Panc1 (cell line): Measurements from ENCODE around the gene IRF2. TPM values are rescaled to one million over a fixed set of nuclear protein-coding genes. Genes with fewer than 3 reads are reported as not detected.

ENCODE experiments used
- ATAC-seq: fragments of 200-7000 bp; cut with Tn5 transposase; 2 replicates; pipeline ENCODE4 v1.9.1; 2020; ENCODE audit warnings: mild to moderate bottlenecking, moderate library complexity
- BruUV-seq: library from RNA; stranded (reverse); fragments of 400-500 nt; replicated peaks from 2 replicates; lab custom pipeline; 2021; lab: Mats Ljungman, UMichigan
- CTCF ChIA-PET: fragments of 300-600 bp; sonication (Branson Sonifier 250); formaldehyde crosslinking; loops from one replicate; lab custom pipeline; 2022; ENCODE audit warnings: antibody characterized with exemption; lab: Charles Lee
- POLR2A ChIA-PET: fragments of 300-600 bp; sonication (Branson Sonifier 250); formaldehyde crosslinking; loops from one replicate; lab custom pipeline; 2022; ENCODE audit warnings: antibody characterized with exemption; lab: Charles Lee
- DNase-seq: peaks from one replicate; pipeline ENCODE4 v3.0.0-alpha.2; 2010; ENCODE audit warnings: low read depth, low spot score
- H3K27ac ChIP-seq: 2 replicates; pipeline ENCODE4 v1.5.1; 2011; ENCODE audit warnings: mild to moderate bottlenecking, low read length, inconsistent platforms
- H3K27me3 ChIP-seq: fragments of 200-500 bp; sonication (Bioruptor generic); 2 replicates; pipeline ENCODE4 v1.6.0; 2014; ENCODE audit warnings: low read length, inconsistent platforms; ENCODE audit not compliant: control insufficient read depth, insufficient read depth
- H3K36me3 ChIP-seq: fragments of 200-500 bp; sonication (Bioruptor generic); 2 replicates; pipeline ENCODE4 v1.5.1; 2014; ENCODE audit warnings: inconsistent platforms, mild to moderate bottlenecking, low read length, moderate library complexity; ENCODE audit not compliant: control insufficient read depth, insufficient read depth
- H3K4me1 ChIP-seq: 2 replicates; pipeline ENCODE4 v1.5.1; 2011; ENCODE audit warnings: inconsistent platforms, mild to moderate bottlenecking, low read length, moderate library complexity; ENCODE audit not compliant: control insufficient read depth, insufficient read depth
- H3K4me3 ChIP-seq, 2 experiments: 2 replicates each; pipeline ENCODE4 v1.5.1; 2011 to 2012; ENCODE audit warnings: low read depth in 2 of 2, low read length in 2 of 2, mild to moderate bottlenecking in 2 of 2, inconsistent platforms in 1 of 2, moderate library complexity in 1 of 2
- H3K9me3 ChIP-seq: fragments of 200-500 bp; sonication (Bioruptor generic); 2 replicates; pipeline ENCODE4 v1.5.1; 2014; ENCODE audit warnings: low read depth, mild to moderate bottlenecking, inconsistent platforms, low read length, moderate library complexity; ENCODE audit not compliant: control insufficient read depth, insufficient read depth
- CTCF ChIP-seq: fragments of 450-650 bp; IDR thresholded peaks from 2 replicates; pipeline ENCODE4 v1.5.1; 2017; ENCODE audit warnings: mild to moderate bottlenecking
- POLR2AphosphoS5 ChIP-seq: IDR thresholded peaks from 2 replicates; pipeline ENCODE4 v1.6.1; 2012; ENCODE audit warnings: mild to moderate bottlenecking, low read depth, low read length, moderate library complexity
- REST ChIP-seq, 2 experiments: IDR thresholded peaks; 2 replicates each; pipeline ENCODE4 v1.6.1; 2011 to 2012; ENCODE audit warnings: low read depth in 2 of 2, control low read depth in 1 of 2, low read length in 1 of 2, mild to moderate bottlenecking in 1 of 2, moderate library complexity in 1 of 2; ENCODE audit not compliant: insufficient read depth in 1 of 2
- SIN3A ChIP-seq: IDR thresholded peaks from 2 replicates; pipeline ENCODE4 v1.6.1; 2012; ENCODE audit warnings: low read depth, mild to moderate bottlenecking, low read length, moderate library complexity, borderline replicate concordance; ENCODE audit not compliant: insufficient read depth
- TCF7L2 ChIP-seq: IDR thresholded peaks from 2 replicates; pipeline ENCODE4 v1.6.1; 2011; ENCODE audit warnings: mild to moderate bottlenecking, low read depth, low read length, inconsistent platforms
- in situ Hi-C: cut with HindIII; loops from 2 replicates; pipeline ENCODE4 v1.10.0; 2016; ENCODE audit warnings: low sequenced_read_pairs, low pct_unique_long_range_greater_than_20kb
- intact Hi-C: fragments of 100-400 bp; cut with micrococcal nuclease; formaldehyde crosslinking; loops from one replicate; pipeline ENCODE4 v1.10.0; 2022; ENCODE audit not compliant: unreplicated experiment
- total RNA-seq: library from RNA; stranded (reverse); gene quantifications from one replicate; pipeline ENCODE4 v1.2.1, GENCODE V29; 2021; ENCODE audit not compliant: unreplicated experiment

IRF2 gene
- total RNA-seq, 1 experiment from 2014 or later: 16.2 TPM

GRCh38 chr4:184350964-184351363 is 123.4 kb downstream of the IRF2 start:
- no peaks in the 10 kb centered on the region for H3K9me3 ChIP-seq
- ATAC-seq: no peak
- POLR2A ChIA-PET: interaction anchor here (0.6 kb wide), 1 partner anchor 51 kb away, joined by 7 read pairs; no protein-coding TSS in a partner anchor
- in situ Hi-C loops: no loop called here
- H3K4me3 ChIP-seq: no peak overlapping the region
- DNase-seq: no peak
- H3K27ac ChIP-seq: no peak overlapping the region
- intact Hi-C loops: no loop called here
- CTCF ChIA-PET: no interaction called here
- no peaks in the 10 kb centered on the region for H3K4me1 ChIP-seq
- no peaks in the 10 kb centered on the region for H3K36me3 ChIP-seq
- TF ChIP-seq SIN3A (no peak), POLR2AphosphoS5 (no peak), TCF7L2 (no peak), CTCF (no peak), REST (IDR thresholded peaks at IDR 0.05; ENCODE audit: insufficient read depth in 1 of 2, low read depth in 2 of 2, low read length in 1 of 2) (no peak)
- H3K27me3 ChIP-seq: no peaks in the 10 kb centered on the region
- no TSS peak for BruUV-seq

- ATAC-seq: no peak
- H3K9me3 ChIP-seq: no peaks in the 10 kb centered on the region
- CTCF ChIA-PET: no interaction called here
Observed at GRCh38 chr4:184350213-184350817, 124.0 kb downstream of the IRF2 start.

More at GRCh38 chr4:184350213-184350817, 124.0 kb downstream of the IRF2 start:
- TF ChIP-seq REST (IDR thresholded peaks at IDR 0.05; ENCODE audit: insufficient read depth in 1 of 2, low read depth in 2 of 2, low read length in 1 of 2) (no peak), POLR2AphosphoS5 (no peak), CTCF (no peak)
- POLR2A ChIA-PET: interaction anchor here (0.6 kb wide), 1 partner anchor 50 kb away, joined by 7 read pairs; no protein-coding TSS in a partner anchor
- Histone ChIP-seq H3K27me3 (no peaks in the 10 kb centered on the region), H3K4me1 (no peaks in the 10 kb centered on the region), H3K36me3 (no peaks in the 10 kb centered on the region), H3K27ac (no peak overlapping the region), H3K4me3 (no peak overlapping the region)
- no TSS peak for BruUV-seq
- no peak for DNase-seq
- in situ Hi-C loops: no loop called here
- intact Hi-C loops: no loop called here
